IMR-90 (cell line): ENCODE measurements around the gene WDR46. TPM values are rescaled to one million over a fixed set of nuclear protein-coding genes. Genes with fewer than 3 reads are reported as not detected.

ENCODE experiments used
- ATAC-seq: fragments of 200-7000 bp; cut with Tn5 transposase; 2 replicates; pipeline ENCODE4 v1.9.1; 2020; ENCODE audit warnings: low read depth, mild to moderate bottlenecking, moderate library complexity
- BruUV-seq: library from RNA; stranded (reverse); fragments of 400-500 nt; replicated peaks from 2 replicates; lab custom pipeline; 2021; lab: Mats Ljungman, UMichigan
- CTCF ChIA-PET: fragments of 300-600 bp; formaldehyde crosslinking; extraction: SDS; loops from one replicate; lab custom pipeline; 2021; ENCODE audit warnings: antibody characterized with exemption; lab: Yijun Ruan, JAX
- POLR2A ChIA-PET: fragments of 300-600 bp; sonication (Branson Sonifier 250); formaldehyde crosslinking; loops from one replicate; lab custom pipeline; 2022; ENCODE audit warnings: antibody characterized with exemption; ENCODE audit not compliant: unreplicated experiment; lab: Charles Lee
- DNase-seq: peaks from one replicate; pipeline ENCODE4 v3.0.0; 2013
- H2AFZ ChIP-seq: replicated peaks from 2 replicates; pipeline ENCODE3; 2013; ENCODE audit warnings: low read length, mild to moderate bottlenecking; ENCODE audit not compliant: poor library complexity
- H2AK5ac ChIP-seq: 2 replicates; pipeline ENCODE4 v1.6.1; 2013; ENCODE audit warnings: low read depth, low read length, inconsistent platforms
- H2AK9ac ChIP-seq: replicated peaks from 2 replicates; pipeline ENCODE3; 2013; ENCODE audit warnings: mild to moderate bottlenecking, low read depth, low read length, moderate library complexity; ENCODE audit not compliant: poor library complexity
- H2BK120ac ChIP-seq: 2 replicates; pipeline ENCODE4 v1.6.1; 2013; ENCODE audit warnings: low read depth, low read length, inconsistent platforms
- H2BK15ac ChIP-seq: 3 replicates; pipeline ENCODE4 v1.6.1; 2013; ENCODE audit warnings: low read depth, low read length, inconsistent platforms
- H2BK20ac ChIP-seq: 2 replicates; pipeline ENCODE4 v1.6.1; 2013; ENCODE audit warnings: low read depth, mild to moderate bottlenecking, inconsistent platforms, low read length, moderate library complexity
- H2BK5ac ChIP-seq: 2 replicates; pipeline ENCODE4 v1.6.1; 2013; ENCODE audit warnings: mild to moderate bottlenecking, low read depth, low read length, inconsistent platforms; ENCODE audit not compliant: poor library complexity, severe bottlenecking
- H3K14ac ChIP-seq: replicated peaks from 2 replicates; pipeline ENCODE4 v1.6.1; 2013; ENCODE audit warnings: low read depth, low read length, inconsistent platforms
- H3K18ac ChIP-seq: 2 replicates; pipeline ENCODE4 v1.6.1; 2013; ENCODE audit warnings: low read depth, low read length, control low read depth
- H3K23ac ChIP-seq: 2 replicates; pipeline ENCODE4 v1.6.1; 2013; ENCODE audit warnings: low read depth, low read length, inconsistent platforms
- H3K27ac ChIP-seq: 2 replicates; pipeline ENCODE4 v1.5.1; 2013; ENCODE audit warnings: mild to moderate bottlenecking, control low read depth, low read length; ENCODE audit not compliant: insufficient read depth
- H3K27me3 ChIP-seq: 2 replicates; pipeline ENCODE4 v1.6.1; 2013; ENCODE audit warnings: low read length; ENCODE audit not compliant: control insufficient read depth, insufficient read depth
- H3K36me3 ChIP-seq: 2 replicates; pipeline ENCODE4 v1.6.1; 2013; ENCODE audit warnings: low read length, mixed read lengths; ENCODE audit not compliant: control insufficient read depth, insufficient read depth
- H3K4ac ChIP-seq: 2 replicates; pipeline ENCODE4 v1.6.1; 2013; ENCODE audit warnings: low read depth, low read length, inconsistent platforms
- H3K4me1 ChIP-seq: 2 replicates; pipeline ENCODE4 v1.6.1; 2013; ENCODE audit warnings: low read length, mixed read lengths; ENCODE audit not compliant: control insufficient read depth, insufficient read depth
- H3K4me2 ChIP-seq: 2 replicates; pipeline ENCODE4 v1.6.1; 2013; ENCODE audit warnings: low read depth, mild to moderate bottlenecking, control low read depth, low read length, moderate library complexity
- H3K4me3 ChIP-seq: 2 replicates; pipeline ENCODE4 v1.5.1; 2013; ENCODE audit warnings: low read depth, mild to moderate bottlenecking, control low read depth, low read length, moderate library complexity; ENCODE audit not compliant: insufficient read depth
- H3K56ac ChIP-seq: 2 replicates; pipeline ENCODE4 v1.6.1; 2013; ENCODE audit warnings: low read length, inconsistent platforms; ENCODE audit not compliant: insufficient read depth; ENCODE audit errors: extremely low read depth
- H3K79me1 ChIP-seq, 2 experiments: 2 replicates each; pipeline ENCODE4 v1.6.1; 2013; ENCODE audit warnings: low read length in 2 of 2, inconsistent platforms in 1 of 2, low read depth in 1 of 2
- H3K9ac ChIP-seq: 2 replicates; pipeline ENCODE4 v1.6.1; 2013; ENCODE audit warnings: low read depth, low read length, control low read depth
- H3K9me1 ChIP-seq: 2 replicates; pipeline ENCODE4 v1.6.1; 2013; ENCODE audit warnings: low read length, inconsistent platforms; ENCODE audit not compliant: insufficient read depth
- H3K9me3 ChIP-seq: 2 replicates; pipeline ENCODE4 v1.6.1; 2013; ENCODE audit warnings: low read length; ENCODE audit not compliant: control insufficient read depth, insufficient read depth
- H4K20me1 ChIP-seq: 2 replicates; pipeline ENCODE4 v1.6.1; 2013; ENCODE audit warnings: low read length, inconsistent platforms; ENCODE audit not compliant: insufficient read depth
- H4K5ac ChIP-seq: 2 replicates; pipeline ENCODE4 v1.6.1; 2013; ENCODE audit warnings: mild to moderate bottlenecking, low read depth, low read length, control low read depth
- H4K8ac ChIP-seq, 2 experiments: 2 replicates each; pipeline ENCODE4 v1.6.1; 2013; ENCODE audit warnings: low read depth in 2 of 2, low read length in 2 of 2, control low read depth in 1 of 2, inconsistent platforms in 1 of 2
- H4K91ac ChIP-seq: 2 replicates; pipeline ENCODE4 v1.6.1; 2013; ENCODE audit warnings: low read depth, low read length, inconsistent platforms; ENCODE audit not compliant: insufficient read depth
- BHLHE40 ChIP-seq: fragments of 150-350 bp; IDR thresholded peaks from 2 replicates; pipeline ENCODE4 v1.6.1; 2016; ENCODE audit warnings: mild to moderate bottlenecking, low read depth, low read length
- CEBPB ChIP-seq: IDR thresholded peaks from 2 replicates; pipeline ENCODE4 v1.6.1; 2012; ENCODE audit warnings: low read depth, low read length, improper control_type of control experiment
- CHD1 ChIP-seq: IDR thresholded peaks from 2 replicates; pipeline ENCODE4 v1.6.1; 2012; ENCODE audit warnings: low read depth, low read length, improper control_type of control experiment
- FOS ChIP-seq: fragments of 150-350 bp; IDR thresholded peaks from 2 replicates; pipeline ENCODE4 v1.6.1; 2016; ENCODE audit warnings: low read depth, low read length
- MAFK ChIP-seq: IDR thresholded peaks from 2 replicates; pipeline ENCODE4 v1.6.1; 2012; ENCODE audit warnings: low read depth, low read length, improper control_type of control experiment
- MAZ ChIP-seq: IDR thresholded peaks from 2 replicates; pipeline ENCODE4 v1.6.1; 2012; ENCODE audit warnings: low read depth, mild to moderate bottlenecking, low read length, improper control_type of control experiment, moderate library complexity, borderline replicate concordance
- MXI1 ChIP-seq: IDR thresholded peaks from 2 replicates; pipeline ENCODE4 v1.6.1; 2012; ENCODE audit warnings: low read depth, mild to moderate bottlenecking, low read length, moderate library complexity, borderline replicate concordance
- NFE2L2 ChIP-seq: fragments of 150-350 bp; IDR thresholded peaks from 2 replicates; pipeline ENCODE4 v1.6.1; 2016; ENCODE audit warnings: low read depth, mild to moderate bottlenecking, low read length
- POLR2A ChIP-seq: IDR thresholded peaks from 2 replicates; pipeline ENCODE4 v1.6.1; 2012; ENCODE audit warnings: mild to moderate bottlenecking, low read depth, low read length
- RAD21 ChIP-seq: IDR thresholded peaks from 2 replicates; pipeline ENCODE4 v1.6.1; 2012; ENCODE audit warnings: low read length, improper control_type of control experiment
- RCOR1 ChIP-seq: IDR thresholded peaks from 2 replicates; pipeline ENCODE4 v1.6.1; 2012; ENCODE audit warnings: mild to moderate bottlenecking, low read length, improper control_type of control experiment; ENCODE audit not compliant: insufficient replicate concordance
- RFX5 ChIP-seq: IDR thresholded peaks from 2 replicates; pipeline ENCODE4 v1.8.0; 2012; ENCODE audit warnings: low read depth, mild to moderate bottlenecking, low read length, moderate library complexity
- SMC3 ChIP-seq: fragments of 150-350 bp; IDR thresholded peaks from 2 replicates; pipeline ENCODE4 v1.6.1; 2016; ENCODE audit warnings: low read depth, mild to moderate bottlenecking, antibody characterized with exemption, low read length, moderate library complexity
- WGBS, 2 experiments: methylation state at CpG; one replicate each; pipeline versions ENCODE4 v1.1.5 to v1.1.7; 2013; ENCODE audit warnings: missing lambda C conversion rate in 2 of 2; ENCODE audit not compliant: insufficient read length in 1 of 2; ENCODE audit errors: extremely low coverage in 2 of 2; 5-methylcytosine and 5-hydroxymethylcytosine counted together
- dilution Hi-C: fragments of 300-500 bp; cut with HindIII; formaldehyde crosslinking; loops from one replicate; pipeline ENCODE4 v1.14.3; 2018; ENCODE audit warnings: low sequenced_read_pairs; ENCODE audit not compliant: unreplicated experiment
- in situ Hi-C: fragments of 300-500 bp; cut with MboI; formaldehyde crosslinking; loops from 3 replicates; pipeline ENCODE4 v1.14.3; 2019; ENCODE audit warnings: low sequenced_read_pairs, inconsistent platforms, mixed read lengths
- intact Hi-C: fragments of 100-400 bp; cut with micrococcal nuclease; formaldehyde crosslinking; loops from 2 replicates; pipeline ENCODE4 v1.10.0; 2022
- polyA plus RNA-seq, 3 experiments: library from polyadenylated mRNA; depleted of rRNA; stranded (reverse); fragments of >200 nt; gene quantifications; 2 replicates each; pipeline ENCODE4 v1.2.3, GENCODE V29; 2012; ENCODE audit warnings: low replicate concordance in 1 of 3
- total RNA-seq: library from RNA; depleted of rRNA; stranded (reverse); fragments of >200 nt; gene quantifications from 2 replicates; pipeline ENCODE4 v1.2.3, GENCODE V29; 2012
- TF ChIP-seq, protein P1 (sequence below): conservative IDR thresholded peaks from 2 replicates; pipeline ENCODE4 v1.5.1; 2012; ENCODE audit warnings: mild to moderate bottlenecking, low read depth, low read length, improper control_type of control experiment
- TF ChIP-seq, protein P2 (sequence below): fragments of 150-350 bp; IDR thresholded peaks from 2 replicates; pipeline ENCODE4 v1.6.1; 2016; ENCODE audit warnings: low read depth, mild to moderate bottlenecking, low read length, moderate library complexity, borderline replicate concordance
- TF ChIP-seq, protein P3 (sequence below): fragments of 150-350 bp; IDR thresholded peaks from 2 replicates; pipeline ENCODE4 v1.6.1; 2017; ENCODE audit warnings: mild to moderate bottlenecking, antibody characterized with exemption, low read length, low read depth

WDR46 gene
- total and polyA plus RNA-seq, 2 of the 4 experiments (the other 2 are of a cell fraction): 73.8 to 81.6 TPM

DNA sequence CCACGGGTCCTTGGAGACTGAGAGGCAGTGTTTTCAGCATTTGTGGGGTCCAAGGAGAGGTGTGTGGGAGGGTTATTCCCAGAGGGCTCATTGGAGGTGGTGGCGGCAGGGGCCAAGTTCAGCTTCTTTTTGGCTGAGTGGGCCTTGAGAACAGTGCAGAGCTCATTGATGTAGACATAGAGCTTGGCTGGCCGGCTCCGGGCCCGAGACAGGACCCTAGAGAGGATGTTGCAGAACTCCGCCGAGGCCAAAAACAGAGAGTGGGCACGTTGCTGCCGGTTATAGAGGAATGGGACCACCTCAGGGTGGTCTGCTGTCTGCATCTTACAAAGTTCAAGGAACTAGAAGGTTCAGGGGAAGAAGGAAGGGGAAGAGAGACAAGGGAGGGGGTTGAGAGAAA is 32.2 kb upstream of the WDR46 start:
- Histone ChIP-seq H3K4ac (peak overlapping the region; percentile 94), H2AK9ac (peak overlapping the region; percentile 98), H3K4me1 (peaks cover 31% of the 10 kb centered on the region), H3K79me1 (peaks cover 30 to 51% of the 10 kb centered on the region in 2 experiments), H2BK15ac (peak overlapping the region; percentile 90; the same call in 1 of the 3 replicates), H4K8ac (peak overlapping the region; percentile 79 to 93; a peak in 3 of 4 replicates), H4K20me1 (peaks cover 10% of the 10 kb centered on the region), H3K4me2 (peak overlapping the region; percentile 97; the same call in 1 of the 2 replicates), H3K27me3 (no peaks in the 10 kb centered on the region), H2BK5ac (peak overlapping the region; percentile 97), H3K4me3 (no peak overlapping the region), H2BK20ac (no peak overlapping the region; the same call in 1 of the 2 replicates), H2AK5ac (peak overlapping the region; percentile 99), H3K27ac (peak overlapping the region; percentile 88), H4K91ac (peak overlapping the region; percentile 79), H3K14ac (peak overlapping the region; percentile 82; the same call in 1 of the 2 replicates), H2BK120ac (peak overlapping the region; percentile 93), H4K5ac (peak overlapping the region; percentile 44; the same call in 1 of the 2 replicates), H3K18ac (0 out of 2 replicates have a peak overlapping the region, but pooled peaks have one; percentile 49), H3K36me3 (peaks cover 26% of the 10 kb centered on the region), H3K9ac (peak overlapping the region; percentile 98), H3K23ac (peak overlapping the region; percentile 43; the same call in 1 of the 2 replicates), H3K56ac (no peak overlapping the region), H3K9me1 (peaks cover 17% of the 10 kb centered on the region), H2AFZ (peak overlapping the region; percentile 56), H3K9me3 (no peaks in the 10 kb centered on the region)
- BruUV-seq: no TSS peak
- WGBS, 2 experiments: 75% methylated on average over 6 of the region's 9 CpGs; no CpG with 5 or more reads in 1 of the 2 experiments
- ATAC-seq (no peak), DNase-seq (no peak)
- intact Hi-C loops (no loop called here), in situ Hi-C loops (no loop called here), dilution Hi-C loops (no loop called here)
- ChIA-PET POLR2A (interaction anchor here (0.6 to 1.0 kb wide), 2 partner anchors 339 to 349 kb away, joined by 4 read pairs; no protein-coding TSS in a partner anchor), CTCF (no interaction called here)
- TF ChIP-seq, protein P1, sequence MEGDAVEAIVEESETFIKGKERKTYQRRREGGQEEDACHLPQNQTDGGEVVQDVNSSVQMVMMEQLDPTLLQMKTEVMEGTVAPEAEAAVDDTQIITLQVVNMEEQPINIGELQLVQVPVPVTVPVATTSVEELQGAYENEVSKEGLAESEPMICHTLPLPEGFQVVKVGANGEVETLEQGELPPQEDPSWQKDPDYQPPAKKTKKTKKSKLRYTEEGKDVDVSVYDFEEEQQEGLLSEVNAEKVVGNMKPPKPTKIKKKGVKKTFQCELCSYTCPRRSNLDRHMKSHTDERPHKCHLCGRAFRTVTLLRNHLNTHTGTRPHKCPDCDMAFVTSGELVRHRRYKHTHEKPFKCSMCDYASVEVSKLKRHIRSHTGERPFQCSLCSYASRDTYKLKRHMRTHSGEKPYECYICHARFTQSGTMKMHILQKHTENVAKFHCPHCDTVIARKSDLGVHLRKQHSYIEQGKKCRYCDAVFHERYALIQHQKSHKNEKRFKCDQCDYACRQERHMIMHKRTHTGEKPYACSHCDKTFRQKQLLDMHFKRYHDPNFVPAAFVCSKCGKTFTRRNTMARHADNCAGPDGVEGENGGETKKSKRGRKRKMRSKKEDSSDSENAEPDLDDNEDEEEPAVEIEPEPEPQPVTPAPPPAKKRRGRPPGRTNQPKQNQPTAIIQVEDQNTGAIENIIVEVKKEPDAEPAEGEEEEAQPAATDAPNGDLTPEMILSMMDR: no peak
- TF ChIP-seq CEBPB (no peak), CHD1 (no peak), RAD21 (no peak), RFX5 (no peak), FOS (no peak), MXI1 (no peak), BHLHE40 (no peak), MAFK (no peak), POLR2A (no peak), MAZ (no peak), SMC3 (no peak), NFE2L2 (no peak), RCOR1 (no peak)
- TF ChIP-seq, protein P2, sequence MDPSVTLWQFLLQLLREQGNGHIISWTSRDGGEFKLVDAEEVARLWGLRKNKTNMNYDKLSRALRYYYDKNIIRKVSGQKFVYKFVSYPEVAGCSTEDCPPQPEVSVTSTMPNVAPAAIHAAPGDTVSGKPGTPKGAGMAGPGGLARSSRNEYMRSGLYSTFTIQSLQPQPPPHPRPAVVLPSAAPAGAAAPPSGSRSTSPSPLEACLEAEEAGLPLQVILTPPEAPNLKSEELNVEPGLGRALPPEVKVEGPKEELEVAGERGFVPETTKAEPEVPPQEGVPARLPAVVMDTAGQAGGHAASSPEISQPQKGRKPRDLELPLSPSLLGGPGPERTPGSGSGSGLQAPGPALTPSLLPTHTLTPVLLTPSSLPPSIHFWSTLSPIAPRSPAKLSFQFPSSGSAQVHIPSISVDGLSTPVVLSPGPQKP: no peak
- TF ChIP-seq, protein P3, sequence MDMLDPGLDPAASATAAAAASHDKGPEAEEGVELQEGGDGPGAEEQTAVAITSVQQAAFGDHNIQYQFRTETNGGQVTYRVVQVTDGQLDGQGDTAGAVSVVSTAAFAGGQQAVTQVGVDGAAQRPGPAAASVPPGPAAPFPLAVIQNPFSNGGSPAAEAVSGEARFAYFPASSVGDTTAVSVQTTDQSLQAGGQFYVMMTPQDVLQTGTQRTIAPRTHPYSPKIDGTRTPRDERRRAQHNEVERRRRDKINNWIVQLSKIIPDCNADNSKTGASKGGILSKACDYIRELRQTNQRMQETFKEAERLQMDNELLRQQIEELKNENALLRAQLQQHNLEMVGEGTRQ: no peak
